HepG2 (cell line): ENCODE measurements around the gene MAN2B2. TPM values are rescaled to one million over a fixed set of nuclear protein-coding genes. Genes with fewer than 3 reads are reported as not detected.

ENCODE experiments used
- ATF7-NPFF ChIP-seq: sonication (generic); formaldehyde crosslinking; IDR thresholded peaks from 2 replicates; pipeline ENCODE4 v1.8.1; 2023; ENCODE audit warnings: mild to moderate bottlenecking, low read depth, missing genetic modification reagents, moderate library complexity
- BRCA1 ChIP-seq: sonication (generic); formaldehyde crosslinking; IDR thresholded peaks from 2 replicates; pipeline ENCODE4 v1.4.0; 2020; ENCODE audit warnings: missing genetic modification reagents
- FOXK2 ChIP-seq: fragments of 450-650 bp; IDR thresholded peaks from 2 replicates; pipeline ENCODE4 v1.6.1; 2016
- HDAC6 ChIP-seq: fragments of 200-600 bp; sonication (generic); IDR thresholded peaks from 2 replicates; pipeline ENCODE4 v1.7.0; 2017; ENCODE audit warnings: mild to moderate bottlenecking, antibody characterized with exemption, low read length, low read depth
- HMG20A ChIP-seq: IDR thresholded peaks from 2 replicates; pipeline ENCODE4 v1.6.1; 2016; ENCODE audit warnings: borderline replicate concordance
- MEF2D ChIP-seq: sonication (generic); formaldehyde crosslinking; IDR thresholded peaks from 2 replicates; pipeline ENCODE4 v1.5.1; 2020; ENCODE audit warnings: mild to moderate bottlenecking, missing genetic modification reagents
- NFYB ChIP-seq: sonication (generic); formaldehyde crosslinking; IDR thresholded peaks from 2 replicates; pipeline ENCODE4 v1.4.0; 2020; ENCODE audit warnings: missing genetic modification reagents
- RELA ChIP-seq: sonication (generic); formaldehyde crosslinking; IDR thresholded peaks from 2 replicates; pipeline ENCODE4 v1.4.0; 2020; ENCODE audit warnings: missing genetic modification reagents
- SNAPC2 ChIP-seq: sonication (generic); formaldehyde crosslinking; IDR thresholded peaks from 2 replicates; pipeline ENCODE4 v1.8.1; 2022; ENCODE audit warnings: mild to moderate bottlenecking, missing genetic modification reagents
- STAT6 ChIP-seq: sonication (generic); formaldehyde crosslinking; IDR thresholded peaks from 2 replicates; pipeline ENCODE4 v1.4.0; 2020; ENCODE audit warnings: missing genetic modification reagents, mild to moderate bottlenecking, borderline replicate concordance
- TBL1XR1 ChIP-seq: fragments of 150-350 bp; IDR thresholded peaks from 2 replicates; pipeline ENCODE4 v1.6.1; 2014; ENCODE audit warnings: borderline replicate concordance, low read length; ENCODE audit not compliant: partially characterized antibody
- ZBTB7B ChIP-seq: sonication (generic); formaldehyde crosslinking; IDR thresholded peaks from 2 replicates; pipeline ENCODE4 v1.4.0; 2020; ENCODE audit warnings: missing genetic modification reagents
- ZNF235 ChIP-seq: sonication (generic); formaldehyde crosslinking; IDR thresholded peaks from 2 replicates; pipeline ENCODE4 v1.8.1; 2023; ENCODE audit warnings: mild to moderate bottlenecking, missing genetic modification reagents, borderline replicate concordance
- ZNF33A ChIP-seq: sonication (generic); formaldehyde crosslinking; IDR thresholded peaks from 2 replicates; pipeline ENCODE4 v1.5.1; 2020; ENCODE audit warnings: missing genetic modification reagents, mild to moderate bottlenecking, moderate library complexity, borderline replicate concordance
- ZNF547 ChIP-seq: sonication (generic); formaldehyde crosslinking; IDR thresholded peaks from 2 replicates; pipeline ENCODE4 v1.5.1; 2020; ENCODE audit warnings: mild to moderate bottlenecking, missing genetic modification reagents
- ZNF563 ChIP-seq: sonication (generic); formaldehyde crosslinking; IDR thresholded peaks from 2 replicates; pipeline ENCODE4 v1.8.0; 2022; ENCODE audit warnings: mild to moderate bottlenecking, moderate library complexity, missing genetic modification reagents
- ZNF597 ChIP-seq: sonication (generic); formaldehyde crosslinking; IDR thresholded peaks from 2 replicates; pipeline ENCODE4 v1.5.0; 2020; ENCODE audit warnings: missing genetic modification reagents
- ZNF644 ChIP-seq: IDR thresholded peaks from 2 replicates; pipeline ENCODE4 v1.6.1; 2016; ENCODE audit warnings: low read depth
- ZNF766 ChIP-seq: sonication (generic); formaldehyde crosslinking; IDR thresholded peaks from 2 replicates; pipeline ENCODE4 v1.5.0; 2020; ENCODE audit warnings: missing genetic modification reagents, borderline replicate concordance
- ZNF773 ChIP-seq: sonication (generic); formaldehyde crosslinking; IDR thresholded peaks from 2 replicates; pipeline ENCODE4 v1.4.0; 2020; ENCODE audit warnings: missing genetic modification reagents, borderline replicate concordance
- ZNF790 ChIP-seq: sonication (generic); formaldehyde crosslinking; IDR thresholded peaks from 2 replicates; pipeline ENCODE4 v1.8.0; 2022; ENCODE audit warnings: missing genetic modification reagents, mild to moderate bottlenecking, borderline replicate concordance
- polyA plus RNA-seq, 8 experiments: library from polyadenylated mRNA; depleted of rRNA in 3 of 8; stranded (reverse) in 7 of 8; unstranded in 1 of 8; fragments of >200 nt; fragmentation: Illumina TruSeq in 4 of 8; extraction: Trizol in 4 of 8; gene quantifications; 2 replicates each; pipeline versions ENCODE4 v1.2.1 to v1.2.3, GENCODE V29; 2011 to 2016; ENCODE audit warnings: low read depth in 4 of 8, missing spikeins in 1 of 8, mixed read lengths in 1 of 8; ENCODE audit not compliant: insufficient read depth in 1 of 8
- total RNA-seq, 5 experiments: library from RNA; depleted of rRNA; stranded (reverse); fragments of >200 nt; fragmentation: Illumina TruSeq; extraction: Trizol; gene quantifications; 2 replicates each; pipeline ENCODE4 v1.2.3, GENCODE V29; 2016; ENCODE audit warnings: low read depth in 1 of 5
- TF ChIP-seq, protein P1 (sequence below): sonication (generic); formaldehyde crosslinking; IDR thresholded peaks from 2 replicates; pipeline ENCODE4 v1.4.0; 2020; ENCODE audit warnings: missing genetic modification reagents, low read depth, mild to moderate bottlenecking, borderline replicate concordance
- TF ChIP-seq, protein P2 (sequence below): sonication (generic); formaldehyde crosslinking; IDR thresholded peaks from 2 replicates; pipeline ENCODE4 v1.8.1; 2023; ENCODE audit warnings: missing genetic modification reagents, inconsistent platforms, borderline replicate concordance

Gene MAN2B2
- total and polyA plus RNA-seq, 2 of the 13 experiments (the other 11 are each of a cell fraction or from before 2014, with no cell fraction given): 4.8 to 5.4 TPM

DNA sequence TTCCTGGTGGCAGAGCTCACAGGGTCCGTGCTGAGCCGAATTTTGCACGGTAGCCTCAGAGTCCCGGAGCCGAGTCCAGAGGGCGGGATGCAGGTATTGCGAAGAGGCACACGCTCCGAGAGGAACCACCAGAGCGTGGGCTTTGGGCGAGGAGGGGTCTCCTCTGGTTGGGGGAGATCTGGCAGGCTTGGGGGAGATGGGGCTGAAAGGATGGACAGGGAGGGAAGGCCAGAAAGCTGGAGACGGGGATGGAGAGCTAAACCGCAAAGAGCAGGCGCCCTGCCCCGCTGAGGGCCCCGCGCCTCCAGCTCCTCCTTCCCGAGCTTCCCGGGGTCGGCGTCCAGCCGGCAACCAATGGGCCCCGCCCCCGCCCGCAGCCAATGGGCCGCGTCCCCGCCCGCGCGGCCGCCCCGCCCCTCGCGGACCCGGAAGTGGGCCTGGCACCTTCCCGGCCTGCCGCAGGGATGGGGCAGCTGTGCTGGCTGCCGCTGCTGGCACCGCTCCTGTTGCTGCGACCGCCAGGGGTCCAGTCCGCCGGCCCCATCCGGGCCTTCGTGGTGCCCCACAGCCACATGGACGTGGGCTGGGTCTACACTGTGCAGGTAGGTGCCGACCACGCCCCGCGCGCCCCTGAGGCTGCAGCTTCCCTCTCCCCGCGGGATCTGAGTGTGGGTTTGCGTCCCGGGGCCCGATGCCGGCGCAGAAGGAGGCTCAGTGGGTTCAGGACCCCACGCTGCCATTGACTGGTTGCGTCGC, at the start of gene MAN2B2 (continued):
- TF ChIP-seq ZNF790 (CRISPR knock-in tag) (no peak), ZNF235 (CRISPR knock-in tag) (no peak; the same call in 1 of the 2 replicates), ZNF644 (CRISPR knock-in tag) (no peak), TBL1XR1 (no peak), ZNF597 (CRISPR knock-in tag) (no peak), RELA (CRISPR knock-in tag) (no peak), STAT6 (CRISPR knock-in tag) (no peak), MEF2D (CRISPR knock-in tag) (no peak), ATF7-NPFF (CRISPR knock-in tag) (0 out of 2 replicates have a peak, but pooled peaks have one; percentile 74), ZNF33A (CRISPR knock-in tag) (no peak), SNAPC2 (CRISPR knock-in tag) (no peak), HDAC6 (no peak), ZNF563 (CRISPR knock-in tag) (0 out of 2 replicates have a peak, but pooled peaks have one; percentile 14), ZNF773 (CRISPR knock-in tag) (no peak; the same call in 1 of the 2 replicates), ZNF766 (0 out of 2 replicates have a peak, but pooled peaks have one; percentile 42), BRCA1 (CRISPR knock-in tag) (no peak), ZBTB7B (no peak), ZNF547 (0 out of 2 replicates have a peak, but pooled peaks have one; percentile 42), FOXK2 (no peak), HMG20A (no peak), NFYB (CRISPR knock-in tag) (peak; percentile 55)
- TF ChIP-seq, protein P1, sequence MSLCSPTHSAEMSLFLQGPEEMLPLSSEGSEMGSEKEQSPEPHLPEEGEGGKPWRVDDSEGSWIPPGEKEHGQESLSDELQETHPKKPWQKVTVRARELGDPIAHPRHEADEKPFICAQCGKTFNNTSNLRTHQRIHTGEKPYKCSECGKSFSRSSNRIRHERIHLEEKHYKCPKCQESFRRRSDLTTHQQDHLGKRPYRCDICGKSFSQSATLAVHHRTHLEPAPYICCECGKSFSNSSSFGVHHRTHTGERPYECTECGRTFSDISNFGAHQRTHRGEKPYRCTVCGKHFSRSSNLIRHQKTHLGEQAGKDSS (CRISPR knock-in tag): no peak
- TF ChIP-seq, protein P2, sequence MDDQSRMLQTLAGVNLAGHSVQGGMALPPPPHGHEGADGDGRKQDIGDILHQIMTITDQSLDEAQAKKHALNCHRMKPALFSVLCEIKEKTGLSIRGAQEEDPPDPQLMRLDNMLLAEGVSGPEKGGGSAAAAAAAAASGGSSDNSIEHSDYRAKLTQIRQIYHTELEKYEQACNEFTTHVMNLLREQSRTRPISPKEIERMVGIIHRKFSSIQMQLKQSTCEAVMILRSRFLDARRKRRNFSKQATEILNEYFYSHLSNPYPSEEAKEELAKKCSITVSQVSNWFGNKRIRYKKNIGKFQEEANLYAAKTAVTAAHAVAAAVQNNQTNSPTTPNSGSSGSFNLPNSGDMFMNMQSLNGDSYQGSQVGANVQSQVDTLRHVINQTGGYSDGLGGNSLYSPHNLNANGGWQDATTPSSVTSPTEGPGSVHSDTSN (CRISPR knock-in tag): no peak
